Nephron (organoid): ENCODE measurements around the gene B4GALT7.
A peak's percentile ranks its signal among the peaks of the same experiment; 100 is the strongest.

Experiments used
- H3K27ac Mint-ChIP-seq, 3 experiments: 2 replicates each; pipeline ENCODE4 v1.8.0; 2020; ENCODE audit warnings: mixed read lengths in 3 of 3, mild to moderate bottlenecking in 2 of 3, moderate library complexity in 1 of 3
- H3K27me3 Mint-ChIP-seq: 2 replicates; pipeline ENCODE4 v1.8.0; 2021; ENCODE audit warnings: low read depth, mild to moderate bottlenecking, moderate library complexity, mixed read lengths
- H3K36me3 Mint-ChIP-seq: 2 replicates; pipeline ENCODE4 v1.8.0; 2020; ENCODE audit warnings: low read depth, mixed read lengths
- H3K4me1 Mint-ChIP-seq: 2 replicates; pipeline ENCODE4 v1.8.0; 2020; ENCODE audit warnings: mixed read lengths
- H3K4me3 Mint-ChIP-seq, 3 experiments: 2 replicates each; pipeline ENCODE4 v1.8.0; 2020; ENCODE audit warnings: mild to moderate bottlenecking in 3 of 3, mixed read lengths in 3 of 3, moderate library complexity in 2 of 3
- H3K9me3 Mint-ChIP-seq: 2 replicates; pipeline ENCODE4 v1.8.0; 2020; ENCODE audit warnings: mixed read lengths
- TF ChIP-seq, protein P1 (sequence below), 3 experiments: fragments of 200-600 bp; sonication (generic); IDR thresholded peaks; one replicate each; pipeline ENCODE4 v1.5.0; 2021; ENCODE audit warnings: antibody characterized with exemption in 3 of 3; ENCODE audit not compliant: unreplicated experiment in 3 of 3

The B4GALT7 gene

DNA sequence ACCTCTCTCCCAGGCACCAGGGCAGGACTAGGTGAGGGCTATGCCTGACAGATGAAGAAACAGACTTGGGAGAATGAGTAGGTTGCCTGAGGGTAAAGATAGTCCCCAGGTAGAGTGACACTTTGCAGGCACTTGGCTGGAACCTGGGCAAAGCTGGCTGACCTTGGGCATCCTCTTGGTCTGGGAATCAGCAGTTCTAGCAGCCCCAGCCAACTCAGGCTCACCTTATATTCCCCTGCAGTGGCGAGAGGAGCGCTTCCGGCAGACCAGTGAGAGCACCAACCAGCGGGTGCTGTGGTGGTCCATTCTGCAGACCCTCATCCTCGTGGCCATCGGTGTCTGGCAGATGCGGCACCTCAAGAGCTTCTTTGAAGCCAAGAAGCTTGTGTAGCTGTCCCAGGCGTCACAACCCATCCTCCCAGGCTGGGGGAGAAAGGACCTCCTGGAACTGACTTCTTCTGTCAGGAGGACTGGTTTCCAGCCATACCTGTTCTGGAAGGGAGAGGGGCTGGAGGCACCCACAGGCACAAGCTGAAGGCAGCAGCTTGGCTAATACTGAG lies 4.8 kb upstream of the B4GALT7 start:
- peaks cover 17% of the 10 kb centered on the region for H3K27me3 Mint-ChIP-seq
- no peak overlapping the region for H3K27ac Mint-ChIP-seq

DNA sequence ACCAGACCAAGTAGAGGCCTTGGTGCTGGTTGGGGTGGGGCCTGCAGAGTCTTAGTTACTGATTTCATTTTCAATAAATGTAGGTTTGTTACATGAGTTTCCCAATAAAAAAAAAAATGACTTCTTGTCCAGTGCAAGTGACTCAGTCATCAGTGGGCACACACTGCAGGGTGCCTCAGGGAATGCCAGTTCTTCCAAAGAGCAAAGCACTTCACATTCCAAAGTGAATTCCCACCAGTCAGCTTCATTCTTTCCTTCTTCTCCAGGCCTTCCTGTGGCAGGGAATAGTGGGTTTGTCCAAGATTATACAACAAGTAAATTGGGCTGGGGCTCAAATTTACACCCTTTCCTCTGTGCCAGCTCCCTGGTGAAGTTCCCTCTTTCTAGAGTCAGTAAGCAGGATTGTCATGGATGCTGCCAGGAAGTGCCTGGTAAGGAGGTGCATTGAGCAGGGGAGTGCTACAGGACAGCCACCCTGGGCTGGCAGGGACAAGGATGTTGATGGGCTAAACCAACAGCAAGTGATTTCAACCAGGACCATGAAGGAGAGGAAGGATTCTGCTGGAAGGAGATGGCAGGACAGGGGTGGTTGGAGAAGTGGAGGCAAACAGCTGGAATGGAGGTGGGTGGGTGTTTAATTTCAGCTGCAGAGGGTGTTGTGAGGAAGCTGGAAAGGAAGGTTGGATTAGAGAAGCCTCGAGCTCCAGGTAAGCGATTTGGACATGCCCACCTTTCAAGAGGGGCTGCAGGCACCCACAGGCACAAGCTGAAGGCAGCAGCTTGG lies 3.7 kb upstream of the B4GALT7 start:
- Mint-ChIP-seq H3K36me3 (peaks cover 40% of the 10 kb centered on the region), H3K27me3 (peaks cover 7% of the 10 kb centered on the region), H3K4me3 (peak overlapping the region; percentile 62 to 63 (median 63)), H3K27ac (peak overlapping the region in 1 of 3 experiments; percentile 57), H3K4me1 (peaks cover 33% of the 10 kb centered on the region), H3K9me3 (no peaks in the 10 kb centered on the region)
- TF ChIP-seq, protein P1, sequence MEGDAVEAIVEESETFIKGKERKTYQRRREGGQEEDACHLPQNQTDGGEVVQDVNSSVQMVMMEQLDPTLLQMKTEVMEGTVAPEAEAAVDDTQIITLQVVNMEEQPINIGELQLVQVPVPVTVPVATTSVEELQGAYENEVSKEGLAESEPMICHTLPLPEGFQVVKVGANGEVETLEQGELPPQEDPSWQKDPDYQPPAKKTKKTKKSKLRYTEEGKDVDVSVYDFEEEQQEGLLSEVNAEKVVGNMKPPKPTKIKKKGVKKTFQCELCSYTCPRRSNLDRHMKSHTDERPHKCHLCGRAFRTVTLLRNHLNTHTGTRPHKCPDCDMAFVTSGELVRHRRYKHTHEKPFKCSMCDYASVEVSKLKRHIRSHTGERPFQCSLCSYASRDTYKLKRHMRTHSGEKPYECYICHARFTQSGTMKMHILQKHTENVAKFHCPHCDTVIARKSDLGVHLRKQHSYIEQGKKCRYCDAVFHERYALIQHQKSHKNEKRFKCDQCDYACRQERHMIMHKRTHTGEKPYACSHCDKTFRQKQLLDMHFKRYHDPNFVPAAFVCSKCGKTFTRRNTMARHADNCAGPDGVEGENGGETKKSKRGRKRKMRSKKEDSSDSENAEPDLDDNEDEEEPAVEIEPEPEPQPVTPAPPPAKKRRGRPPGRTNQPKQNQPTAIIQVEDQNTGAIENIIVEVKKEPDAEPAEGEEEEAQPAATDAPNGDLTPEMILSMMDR (IDR thresholded peaks at IDR 0.05; ENCODE audit: unreplicated experiment in 3 of 3), result no peak

More for the DNA sequence above, 4.8 kb upstream of the B4GALT7 start:
- TF ChIP-seq, protein P1 (IDR thresholded peaks at IDR 0.05; ENCODE audit: unreplicated experiment in 3 of 3), result no peak
- Mint-ChIP-seq H3K4me3 (peak overlapping the region in 2 of 3 experiments; percentile 22 to 28), H3K4me1 (peaks cover 24% of the 10 kb centered on the region), H3K9me3 (no peaks in the 10 kb centered on the region), H3K36me3 (peaks cover 40% of the 10 kb centered on the region)

DNA sequence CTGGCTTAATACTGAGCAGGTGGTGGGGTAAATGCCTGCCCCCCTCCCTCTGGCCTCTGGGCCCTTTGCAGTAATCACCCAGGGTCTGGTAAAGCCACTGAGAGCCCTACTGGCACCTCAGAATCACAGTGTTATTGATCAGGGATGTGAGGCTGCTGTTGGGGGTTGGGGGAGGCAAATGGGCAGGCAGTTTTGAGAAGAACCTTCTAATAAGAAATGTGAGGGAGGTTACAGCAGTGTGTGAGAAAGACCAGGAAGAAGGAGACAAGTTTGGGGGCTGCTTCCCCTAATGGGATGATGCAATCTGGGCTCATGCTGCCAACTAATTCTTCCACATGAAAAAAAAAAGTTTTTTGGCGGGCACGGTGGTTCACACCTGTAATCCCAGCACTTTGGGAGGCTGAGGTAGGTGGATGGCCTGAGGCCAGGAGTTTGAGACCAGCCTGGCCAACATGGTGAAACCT lies 3.1 kb upstream of the B4GALT7 start:
- Mint-ChIP-seq H3K4me1 (peaks cover 33% of the 10 kb centered on the region), H3K27me3 (peaks cover under 1% of the 10 kb centered on the region)

DNA sequence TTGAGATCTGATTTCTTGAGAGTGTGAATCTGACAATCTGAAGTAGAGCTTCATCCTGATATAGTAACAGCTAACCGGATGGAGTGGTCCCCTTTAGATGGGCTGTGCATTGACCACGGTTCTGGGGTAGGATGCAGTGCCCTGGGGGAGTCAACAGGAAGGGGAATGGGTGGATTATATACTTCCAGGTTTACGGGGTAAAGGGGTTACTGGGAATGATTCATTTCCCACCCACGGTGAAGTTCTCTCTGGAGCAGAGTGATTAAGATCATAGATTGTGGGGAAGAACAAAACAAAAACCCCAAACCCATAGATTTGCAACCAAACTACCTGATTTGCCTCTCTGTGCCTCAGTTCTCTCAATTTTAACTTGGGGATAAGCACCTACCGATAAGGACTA lies 1.5 kb upstream of the B4GALT7 start:
- H3K4me3 Mint-ChIP-seq, result peak overlapping the region; percentile 76 to 83 (median 82)
- H3K4me1 Mint-ChIP-seq, result peaks cover 20% of the 10 kb centered on the region
- peaks cover 34% of the 10 kb centered on the region for H3K36me3 Mint-ChIP-seq
- H3K27ac Mint-ChIP-seq, result peak overlapping the region in 2 of 3 experiments; percentile 34 to 43
- H3K27me3 Mint-ChIP-seq, result no peaks in the 10 kb centered on the region
- TF ChIP-seq, protein P1 (IDR thresholded peaks at IDR 0.05; ENCODE audit: unreplicated experiment in 3 of 3), result no peak
- no peaks in the 10 kb centered on the region for H3K9me3 Mint-ChIP-seq

More for the DNA sequence above, 3.1 kb upstream of the B4GALT7 start:
- Mint-ChIP-seq H3K4me3 (peak overlapping the region in 1 of 3 experiments; percentile 66), H3K27ac (no peak overlapping the region), H3K36me3 (peaks cover 40% of the 10 kb centered on the region), H3K9me3 (no peaks in the 10 kb centered on the region)
- TF ChIP-seq, protein P1 (IDR thresholded peaks at IDR 0.05; ENCODE audit: unreplicated experiment in 3 of 3), result no peak

DNA sequence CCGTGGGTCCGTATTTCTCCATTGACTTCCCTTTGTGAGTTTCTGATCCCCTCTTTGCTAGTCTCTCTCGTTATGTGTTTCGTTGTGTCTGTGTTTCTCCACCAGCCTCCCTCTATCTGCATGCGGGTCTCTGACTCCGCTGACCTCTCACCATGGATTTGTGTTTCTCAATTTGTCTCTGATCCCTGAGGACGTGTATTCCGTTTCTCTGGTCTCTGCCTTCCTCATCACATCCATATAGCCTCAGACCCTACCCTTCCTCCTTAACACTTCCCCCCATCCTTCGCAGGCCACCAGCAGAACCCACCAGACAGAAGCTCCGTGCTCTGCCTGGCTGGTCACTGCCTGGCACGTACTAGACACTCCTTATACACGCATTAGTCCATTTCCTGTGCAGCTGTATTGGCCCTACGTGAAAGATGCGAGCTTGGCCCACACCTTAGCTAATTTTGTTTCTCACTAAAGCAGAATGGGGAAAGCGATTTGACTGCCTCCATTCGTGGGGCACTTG lies 631 bp downstream of the B4GALT7 start:
- H3K36me3 Mint-ChIP-seq, result peaks cover 16% of the 10 kb centered on the region
- peak overlapping the region; percentile 91 to 96 (median 94) for H3K4me3 Mint-ChIP-seq
- TF ChIP-seq, protein P1 (IDR thresholded peaks at IDR 0.05; ENCODE audit: unreplicated experiment in 3 of 3), result no peak
- H3K27ac Mint-ChIP-seq, result peak overlapping the region; percentile 87 to 92 (median 91)
- no peaks in the 10 kb centered on the region for H3K27me3 Mint-ChIP-seq
- no peaks in the 10 kb centered on the region for H3K9me3 Mint-ChIP-seq
- H3K4me1 Mint-ChIP-seq, result peaks cover 15% of the 10 kb centered on the region
